IPS-20b (cell line): Measurements from ENCODE around the gene LMBRD2.

Source experiments
- H3K27ac ChIP-seq: one replicate; pipeline ENCODE4 v1.5.1; 2013; ENCODE audit warnings: low read length
- H3K27me3 ChIP-seq: 2 replicates; pipeline ENCODE4 v1.6.1; 2013; ENCODE audit warnings: mild to moderate bottlenecking, low read length, inconsistent platforms; ENCODE audit not compliant: insufficient read depth
- H3K36me3 ChIP-seq: 2 replicates; pipeline ENCODE4 v1.6.1; 2013; ENCODE audit warnings: low read depth, mild to moderate bottlenecking, inconsistent platforms, low read length, moderate library complexity; ENCODE audit not compliant: insufficient read depth
- H3K4me1 ChIP-seq: 2 replicates; pipeline ENCODE4 v1.6.1; 2013; ENCODE audit warnings: mild to moderate bottlenecking, control low read depth, inconsistent platforms, low read length, moderate library complexity; ENCODE audit not compliant: insufficient read depth
- H3K4me3 ChIP-seq: 2 replicates; pipeline ENCODE4 v1.5.1; 2013; ENCODE audit warnings: mild to moderate bottlenecking, low read length, inconsistent platforms
- H3K9ac ChIP-seq: 2 replicates; pipeline ENCODE4 v1.6.1; 2013; ENCODE audit warnings: low read depth, mild to moderate bottlenecking, inconsistent platforms, low read length, moderate library complexity
- H3K9me3 ChIP-seq: 2 replicates; pipeline ENCODE4 v1.6.1; 2013; ENCODE audit warnings: mild to moderate bottlenecking, low read depth, low read length, inconsistent platforms; ENCODE audit not compliant: insufficient read depth

The LMBRD2 gene

GRCh38 chr5:36177715-36178523 lies 26.2 kb upstream of the LMBRD2 start:
- H3K27ac ChIP-seq = no peak overlapping the region
- no peaks in the 10 kb centered on the region for H3K4me1 ChIP-seq
- no peak overlapping the region for H3K4me3 ChIP-seq
- peaks cover 97% of the 10 kb centered on the region for H3K36me3 ChIP-seq
- H3K9me3 ChIP-seq = no peaks in the 10 kb centered on the region
- no peak overlapping the region for H3K9ac ChIP-seq
- no peaks in the 10 kb centered on the region for H3K27me3 ChIP-seq

GRCh38 chr5:36177154-36177553 lies 25.5 kb upstream of the LMBRD2 start:
- Histone ChIP-seq H3K9ac (no peak overlapping the region), H3K9me3 (no peaks in the 10 kb centered on the region), H3K4me3 (no peak overlapping the region), H3K4me1 (no peaks in the 10 kb centered on the region), H3K27me3 (no peaks in the 10 kb centered on the region), H3K27ac (no peak overlapping the region), H3K36me3 (peaks cover 97% of the 10 kb centered on the region)

- no peaks in the 10 kb centered on the region for H3K27me3 ChIP-seq
- no peak overlapping the region for H3K9ac ChIP-seq
- no peaks in the 10 kb centered on the region for H3K4me1 ChIP-seq
- H3K36me3 ChIP-seq = peaks cover 97% of the 10 kb centered on the region
- H3K9me3 ChIP-seq = no peaks in the 10 kb centered on the region
- H3K27ac ChIP-seq = no peak overlapping the region
- no peak overlapping the region for H3K4me3 ChIP-seq
Observed at GRCh38 chr5:36175043-36175442, 23.4 kb upstream of the LMBRD2 start.

- Histone ChIP-seq H3K4me3 (no peak overlapping the region), H3K27ac (no peak overlapping the region), H3K27me3 (no peaks in the 10 kb centered on the region), H3K36me3 (peaks cover 96% of the 10 kb centered on the region), H3K4me1 (no peaks in the 10 kb centered on the region), H3K9ac (no peak overlapping the region), H3K9me3 (no peaks in the 10 kb centered on the region)
Observed at GRCh38 chr5:36174119-36174518, 22.4 kb upstream of the LMBRD2 start.

- Histone ChIP-seq H3K27ac (no peak overlapping the region), H3K27me3 (no peaks in the 10 kb centered on the region), H3K36me3 (peaks cover 95% of the 10 kb centered on the region)
Observed at GRCh38 chr5:36173426-36173825, 21.7 kb upstream of the LMBRD2 start.

GRCh38 chr5:36172599-36172998 lies 20.9 kb upstream of the LMBRD2 start:
- H3K4me1 ChIP-seq = no peaks in the 10 kb centered on the region
- no peak overlapping the region for H3K4me3 ChIP-seq

More at GRCh38 chr5:36173426-36173825, 21.7 kb upstream of the LMBRD2 start:
- H3K4me3 ChIP-seq = no peak overlapping the region
- no peaks in the 10 kb centered on the region for H3K4me1 ChIP-seq
- H3K9me3 ChIP-seq = no peaks in the 10 kb centered on the region
- H3K9ac ChIP-seq = no peak overlapping the region

GRCh38 chr5:36170832-36171424 lies 19.2 kb upstream of the LMBRD2 start:
- peaks cover 98% of the 10 kb centered on the region for H3K36me3 ChIP-seq
- H3K27me3 ChIP-seq = no peaks in the 10 kb centered on the region
- no peak overlapping the region for H3K9ac ChIP-seq
- no peak overlapping the region for H3K4me3 ChIP-seq
- H3K27ac ChIP-seq = no peak overlapping the region
- no peaks in the 10 kb centered on the region for H3K4me1 ChIP-seq
- no peaks in the 10 kb centered on the region for H3K9me3 ChIP-seq

More at GRCh38 chr5:36172599-36172998, 20.9 kb upstream of the LMBRD2 start:
- H3K27me3 ChIP-seq = no peaks in the 10 kb centered on the region
- H3K27ac ChIP-seq = no peak overlapping the region
- peaks cover 95% of the 10 kb centered on the region for H3K36me3 ChIP-seq
- no peak overlapping the region for H3K9ac ChIP-seq
- no peaks in the 10 kb centered on the region for H3K9me3 ChIP-seq

GRCh38 chr5:36168737-36169136 lies 17.1 kb upstream of the LMBRD2 start:
- H3K27me3 ChIP-seq = no peaks in the 10 kb centered on the region
- H3K9ac ChIP-seq = no peak overlapping the region
- H3K36me3 ChIP-seq = peaks cover 98% of the 10 kb centered on the region
- no peaks in the 10 kb centered on the region for H3K9me3 ChIP-seq
- H3K27ac ChIP-seq = no peak overlapping the region
- no peaks in the 10 kb centered on the region for H3K4me1 ChIP-seq
- no peak overlapping the region for H3K4me3 ChIP-seq

- H3K9me3 ChIP-seq = no peaks in the 10 kb centered on the region
- H3K4me1 ChIP-seq = no peaks in the 10 kb centered on the region
- H3K9ac ChIP-seq = no peak overlapping the region
- no peak overlapping the region for H3K27ac ChIP-seq
- peaks cover 98% of the 10 kb centered on the region for H3K36me3 ChIP-seq
- no peak overlapping the region for H3K4me3 ChIP-seq
- no peaks in the 10 kb centered on the region for H3K27me3 ChIP-seq
Observed at GRCh38 chr5:36164461-36164860, 12.8 kb upstream of the LMBRD2 start.

GRCh38 chr5:36162810-36163486 lies 11.3 kb upstream of the LMBRD2 start:
- Histone ChIP-seq H3K36me3 (peaks cover 100% of the 10 kb centered on the region), H3K9me3 (no peaks in the 10 kb centered on the region), H3K4me3 (no peak overlapping the region), H3K27me3 (no peaks in the 10 kb centered on the region), H3K4me1 (no peaks in the 10 kb centered on the region), H3K9ac (no peak overlapping the region), H3K27ac (no peak overlapping the region)

- no peaks in the 10 kb centered on the region for H3K27me3 ChIP-seq
- no peaks in the 10 kb centered on the region for H3K4me1 ChIP-seq
- H3K9ac ChIP-seq = no peak overlapping the region
- H3K36me3 ChIP-seq = peaks cover 100% of the 10 kb centered on the region
- no peak overlapping the region for H3K27ac ChIP-seq
- no peaks in the 10 kb centered on the region for H3K9me3 ChIP-seq
- no peak overlapping the region for H3K4me3 ChIP-seq
Observed at GRCh38 chr5:36161361-36161760, 9.7 kb upstream of the LMBRD2 start.

GRCh38 chr5:36160617-36161016 lies 8.9 kb upstream of the LMBRD2 start:
- Histone ChIP-seq H3K4me1 (no peaks in the 10 kb centered on the region), H3K4me3 (no peak overlapping the region), H3K27me3 (no peaks in the 10 kb centered on the region), H3K9me3 (no peaks in the 10 kb centered on the region), H3K36me3 (peaks cover 100% of the 10 kb centered on the region), H3K27ac (no peak overlapping the region), H3K9ac (no peak overlapping the region)
